ENCODE data around the gene NRXN3. TPM values are rescaled to one million over a fixed set of nuclear protein-coding genes. Genes with fewer than 3 reads are reported as not detected.

NRXN3 gene
- total RNA-seq, 2 experiments from 2014 or later, result not detected

GRCh38 chr14:79555429-79555828, 1385.3 kb downstream of the NRXN3 start:
- Mint-ChIP-seq H3K9me3 (ENCODE audit: low read depth) (peaks cover 2% of the 10 kb centered on the region), H3K4me3 (no peak overlapping the region), H3K4me1 (no peaks in the 10 kb centered on the region), H3K27me3 (no peaks in the 10 kb centered on the region), H3K27ac (no peak overlapping the region), H3K36me3 (no peaks in the 10 kb centered on the region)
- DNase-seq (no peak), ATAC-seq (no peak)
- CTCF ChIA-PET, result no interaction called here

GRCh38 chr14:79557309-79557708, 1387.1 kb downstream of the NRXN3 start:
- no peaks in the 10 kb centered on the region for H3K27me3 Mint-ChIP-seq
- no peak overlapping the region for H3K4me3 Mint-ChIP-seq
- no peak overlapping the region for H3K27ac Mint-ChIP-seq
- DNase-seq (no peak), ATAC-seq (no peak)
- peaks cover 7% of the 10 kb centered on the region for H3K9me3 Mint-ChIP-seq (ENCODE audit: low read depth)
- CTCF ChIA-PET, result no interaction called here
- no peaks in the 10 kb centered on the region for H3K4me1 Mint-ChIP-seq
- H3K36me3 Mint-ChIP-seq, result no peaks in the 10 kb centered on the region

- H3K27ac Mint-ChIP-seq, result no peak overlapping the region
- no peak overlapping the region for H3K4me3 Mint-ChIP-seq
- H3K4me1 Mint-ChIP-seq, result no peaks in the 10 kb centered on the region
- CTCF ChIA-PET, result no interaction called here
- no peak for DNase-seq
- H3K27me3 Mint-ChIP-seq, result no peaks in the 10 kb centered on the region
- peaks cover 8% of the 10 kb centered on the region for H3K9me3 Mint-ChIP-seq (ENCODE audit: low read depth)
- no peaks in the 10 kb centered on the region for H3K36me3 Mint-ChIP-seq
- no peak for ATAC-seq
These were observed 1392.0 kb downstream of the NRXN3 start for GRCh38 chr14:79562185-79562584.

- Mint-ChIP-seq H3K4me1 (no peaks in the 10 kb centered on the region), H3K27me3 (no peaks in the 10 kb centered on the region), H3K9me3 (ENCODE audit: low read depth) (peaks cover 8% of the 10 kb centered on the region), H3K36me3 (no peaks in the 10 kb centered on the region), H3K4me3 (no peak overlapping the region), H3K27ac (no peak overlapping the region)
- CTCF ChIA-PET, result no interaction called here
- no peak for DNase-seq
- no peak for ATAC-seq
These were observed 1394.2 kb downstream of the NRXN3 start for GRCh38 chr14:79564371-79564770.

GRCh38 chr14:79567306-79567705, 1397.1 kb downstream of the NRXN3 start:
- Mint-ChIP-seq H3K9me3 (ENCODE audit: low read depth) (peaks cover 3% of the 10 kb centered on the region), H3K27me3 (no peaks in the 10 kb centered on the region), H3K27ac (no peak overlapping the region), H3K36me3 (no peaks in the 10 kb centered on the region), H3K4me1 (no peaks in the 10 kb centered on the region), H3K4me3 (no peak overlapping the region)
- CTCF ChIA-PET, result no interaction called here
- no peak for ATAC-seq
- no peak for DNase-seq

- Mint-ChIP-seq H3K27me3 (no peaks in the 10 kb centered on the region), H3K27ac (no peak overlapping the region), H3K36me3 (no peaks in the 10 kb centered on the region)
These were observed 1398.4 kb downstream of the NRXN3 start for GRCh38 chr14:79568594-79568993.

GRCh38 chr14:79569072-79569471, 1398.9 kb downstream of the NRXN3 start:
- Mint-ChIP-seq H3K4me1 (no peaks in the 10 kb centered on the region), H3K27me3 (no peaks in the 10 kb centered on the region), H3K4me3 (no peak overlapping the region), H3K9me3 (ENCODE audit: low read depth) (peaks cover 1% of the 10 kb centered on the region), H3K27ac (no peak overlapping the region), H3K36me3 (no peaks in the 10 kb centered on the region)
- DNase-seq, result no peak
- CTCF ChIA-PET, result no interaction called here
- ATAC-seq, result no peak

More at GRCh38 chr14:79568594-79568993, 1398.4 kb downstream of the NRXN3 start:
- H3K4me3 Mint-ChIP-seq, result no peak overlapping the region
- ATAC-seq (no peak), DNase-seq (no peak)
- no peaks in the 10 kb centered on the region for H3K4me1 Mint-ChIP-seq
- CTCF ChIA-PET, result no interaction called here
- H3K9me3 Mint-ChIP-seq (ENCODE audit: low read depth), result peaks cover 3% of the 10 kb centered on the region

GRCh38 chr14:79570648-79571047, 1400.5 kb downstream of the NRXN3 start:
- Mint-ChIP-seq H3K27ac (no peak overlapping the region), H3K4me3 (no peak overlapping the region), H3K4me1 (no peaks in the 10 kb centered on the region), H3K36me3 (no peaks in the 10 kb centered on the region), H3K9me3 (ENCODE audit: low read depth) (peaks cover 1% of the 10 kb centered on the region), H3K27me3 (no peaks in the 10 kb centered on the region)
- DNase-seq (no peak), ATAC-seq (no peak)
- CTCF ChIA-PET, result no interaction called here

GRCh38 chr14:79571366-79571765, 1401.2 kb downstream of the NRXN3 start:
- Mint-ChIP-seq H3K36me3 (no peaks in the 10 kb centered on the region), H3K4me3 (no peak overlapping the region), H3K4me1 (no peaks in the 10 kb centered on the region), H3K9me3 (ENCODE audit: low read depth) (peaks cover 1% of the 10 kb centered on the region), H3K27me3 (no peaks in the 10 kb centered on the region), H3K27ac (no peak overlapping the region)
- CTCF ChIA-PET, result no interaction called here
- DNase-seq, result no peak
- ATAC-seq, result no peak

- no peaks in the 10 kb centered on the region for H3K4me1 Mint-ChIP-seq
- no peaks in the 10 kb centered on the region for H3K36me3 Mint-ChIP-seq
- no peaks in the 10 kb centered on the region for H3K27me3 Mint-ChIP-seq
- DNase-seq, result no peak
- H3K27ac Mint-ChIP-seq, result no peak overlapping the region
- H3K4me3 Mint-ChIP-seq, result no peak overlapping the region
- no peaks in the 10 kb centered on the region for H3K9me3 Mint-ChIP-seq (ENCODE audit: low read depth)
- ATAC-seq, result no peak
- CTCF ChIA-PET, result no interaction called here
These were observed 1403.3 kb downstream of the NRXN3 start for GRCh38 chr14:79573486-79573885.

- CTCF ChIA-PET, result no interaction called here
- Mint-ChIP-seq H3K4me3 (no peak overlapping the region), H3K27me3 (no peaks in the 10 kb centered on the region), H3K4me1 (no peaks in the 10 kb centered on the region), H3K27ac (no peak overlapping the region), H3K9me3 (ENCODE audit: low read depth) (no peaks in the 10 kb centered on the region), H3K36me3 (no peaks in the 10 kb centered on the region)
- DNase-seq, result no peak
- ATAC-seq, result no peak
These were observed 1404.9 kb downstream of the NRXN3 start for GRCh38 chr14:79575032-79575431.

GRCh38 chr14:79576424-79576823, 1406.3 kb downstream of the NRXN3 start:
- CTCF ChIA-PET, result no interaction called here
- no peak for DNase-seq
- Mint-ChIP-seq H3K27me3 (no peaks in the 10 kb centered on the region), H3K4me3 (no peak overlapping the region), H3K27ac (no peak overlapping the region), H3K4me1 (no peaks in the 10 kb centered on the region), H3K36me3 (no peaks in the 10 kb centered on the region), H3K9me3 (ENCODE audit: low read depth) (no peaks in the 10 kb centered on the region)
- ATAC-seq, result no peak

GRCh38 chr14:79578470-79578869, 1408.3 kb downstream of the NRXN3 start:
- no peak for DNase-seq

GRCh38 chr14:79580414-79580813, 1410.2 kb downstream of the NRXN3 start:
- CTCF ChIA-PET, result no interaction called here

More at GRCh38 chr14:79578470-79578869, 1408.3 kb downstream of the NRXN3 start:
- CTCF ChIA-PET, result no interaction called here
- no peaks in the 10 kb centered on the region for H3K27me3 Mint-ChIP-seq
- ATAC-seq, result no peak
- H3K9me3 Mint-ChIP-seq (ENCODE audit: low read depth), result no peaks in the 10 kb centered on the region
- H3K4me3 Mint-ChIP-seq, result no peak overlapping the region
- no peak overlapping the region for H3K27ac Mint-ChIP-seq
- H3K4me1 Mint-ChIP-seq, result no peaks in the 10 kb centered on the region
- H3K36me3 Mint-ChIP-seq, result no peaks in the 10 kb centered on the region

GRCh38 chr14:79580906-79581305, 1410.7 kb downstream of the NRXN3 start:
- ATAC-seq (no peak), DNase-seq (no peak)
- H3K9me3 Mint-ChIP-seq (ENCODE audit: low read depth), result peaks cover 3% of the 10 kb centered on the region
- no peaks in the 10 kb centered on the region for H3K36me3 Mint-ChIP-seq
- H3K27me3 Mint-ChIP-seq, result no peaks in the 10 kb centered on the region
- H3K4me3 Mint-ChIP-seq, result no peak overlapping the region
- H3K27ac Mint-ChIP-seq, result no peak overlapping the region
- CTCF ChIA-PET, result no interaction called here
- no peaks in the 10 kb centered on the region for H3K4me1 Mint-ChIP-seq

More at GRCh38 chr14:79580414-79580813, 1410.2 kb downstream of the NRXN3 start:
- Mint-ChIP-seq H3K4me3 (no peak overlapping the region), H3K9me3 (ENCODE audit: low read depth) (peaks cover 3% of the 10 kb centered on the region), H3K27me3 (no peaks in the 10 kb centered on the region), H3K36me3 (no peaks in the 10 kb centered on the region), H3K27ac (no peak overlapping the region), H3K4me1 (no peaks in the 10 kb centered on the region)
- DNase-seq, result no peak
- no peak for ATAC-seq

All from activated CD8-positive, alpha-beta memory T cell treated with anti-CD3 and anti-CD28 coated beads, Interleukin-2, amount 10 ng/mL, durations not matched to agents 7 days and 5 days (primary cell).